ENCODE data around the gene CD200R1L.
A peak's percentile ranks its signal among the peaks of the same experiment; 100 is the strongest.

Gene CD200R1L

GRCh38 chr3:112807685-112808084, 39.0 kb downstream of the CD200R1L start:
- no peak for DNase-seq (ENCODE audit: low read depth)
- no peak overlapping the region for H3K9ac ChIP-seq (ENCODE audit: low read length)
- H3K9me3 ChIP-seq (ENCODE audit: control insufficient read depth, low read length) = no peaks in the 10 kb centered on the region
- H3K36me3 ChIP-seq (ENCODE audit: control insufficient read depth, insufficient read depth, low read length, severe bottlenecking) = no peaks in the 10 kb centered on the region
- H3K27me3 ChIP-seq (replicated peaks; ENCODE audit: control insufficient read depth, insufficient read depth, low read length) = no peaks in the 10 kb centered on the region
- H3K4me1 ChIP-seq (ENCODE audit: control insufficient read depth, insufficient read depth, low read length) = peaks cover 25% of the 10 kb centered on the region
- H3K4me3 ChIP-seq (ENCODE audit: low read length) = no peak overlapping the region

DNA sequence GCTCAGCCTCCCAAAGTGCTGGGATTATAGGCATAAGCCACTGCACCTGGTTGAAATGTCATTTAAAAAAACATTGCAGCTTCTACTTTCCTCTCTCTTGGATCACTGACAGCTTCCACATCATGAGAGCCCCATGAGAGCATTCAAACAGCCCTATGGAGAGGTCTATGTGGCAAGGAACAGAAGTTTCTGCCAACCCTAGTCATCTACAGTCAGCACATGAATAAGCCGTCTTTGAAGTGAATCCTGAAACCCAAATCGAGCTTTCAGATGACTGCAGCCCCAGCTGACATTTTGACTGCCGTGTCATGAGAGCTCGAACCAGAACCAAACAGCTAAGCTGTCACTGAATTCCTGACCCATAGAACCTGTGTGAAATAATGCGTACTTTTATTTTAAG, 39.8 kb downstream of the CD200R1L start:
- no peak overlapping the region for H3K4me3 ChIP-seq (ENCODE audit: low read length)

GRCh38 chr3:112805126-112805525, 41.5 kb downstream of the CD200R1L start:
- no peak overlapping the region for H3K9ac ChIP-seq (ENCODE audit: low read length)
- peaks cover 5% of the 10 kb centered on the region for H3K4me1 ChIP-seq (ENCODE audit: control insufficient read depth, insufficient read depth, low read length)
- no peaks in the 10 kb centered on the region for H3K36me3 ChIP-seq (ENCODE audit: control insufficient read depth, insufficient read depth, low read length, severe bottlenecking)
- no peak overlapping the region for H3K4me3 ChIP-seq (ENCODE audit: low read length)
- H3K27me3 ChIP-seq (replicated peaks; ENCODE audit: control insufficient read depth, insufficient read depth, low read length) = no peaks in the 10 kb centered on the region
- DNase-seq (ENCODE audit: low read depth) = no peak
- H3K9me3 ChIP-seq (ENCODE audit: control insufficient read depth, low read length) = no peaks in the 10 kb centered on the region

More for the DNA sequence above, 39.8 kb downstream of the CD200R1L start:
- no peak for DNase-seq (ENCODE audit: low read depth)
- Histone ChIP-seq H3K9ac (ENCODE audit: low read length) (no peak overlapping the region), H3K9me3 (ENCODE audit: control insufficient read depth, low read length) (no peaks in the 10 kb centered on the region), H3K27me3 (replicated peaks; ENCODE audit: control insufficient read depth, insufficient read depth, low read length) (no peaks in the 10 kb centered on the region), H3K36me3 (ENCODE audit: control insufficient read depth, insufficient read depth, low read length, severe bottlenecking) (no peaks in the 10 kb centered on the region), H3K4me1 (ENCODE audit: control insufficient read depth, insufficient read depth, low read length) (peaks cover 18% of the 10 kb centered on the region)

- no peak overlapping the region for H3K9ac ChIP-seq (ENCODE audit: low read length)
- DNase-seq (ENCODE audit: low read depth) = no peak
- H3K36me3 ChIP-seq (ENCODE audit: control insufficient read depth, insufficient read depth, low read length, severe bottlenecking) = no peaks in the 10 kb centered on the region
- H3K27me3 ChIP-seq (replicated peaks; ENCODE audit: control insufficient read depth, insufficient read depth, low read length) = no peaks in the 10 kb centered on the region
- H3K9me3 ChIP-seq (ENCODE audit: control insufficient read depth, low read length) = no peaks in the 10 kb centered on the region
- H3K4me1 ChIP-seq (ENCODE audit: control insufficient read depth, insufficient read depth, low read length) = peaks cover 15% of the 10 kb centered on the region
- no peak overlapping the region for H3K4me3 ChIP-seq (ENCODE audit: low read length)
These were observed 42.6 kb downstream of the CD200R1L start for GRCh38 chr3:112804021-112804420.

GRCh38 chr3:112803467-112803866, 43.2 kb downstream of the CD200R1L start:
- no peaks in the 10 kb centered on the region for H3K36me3 ChIP-seq (ENCODE audit: control insufficient read depth, insufficient read depth, low read length, severe bottlenecking)

DNA sequence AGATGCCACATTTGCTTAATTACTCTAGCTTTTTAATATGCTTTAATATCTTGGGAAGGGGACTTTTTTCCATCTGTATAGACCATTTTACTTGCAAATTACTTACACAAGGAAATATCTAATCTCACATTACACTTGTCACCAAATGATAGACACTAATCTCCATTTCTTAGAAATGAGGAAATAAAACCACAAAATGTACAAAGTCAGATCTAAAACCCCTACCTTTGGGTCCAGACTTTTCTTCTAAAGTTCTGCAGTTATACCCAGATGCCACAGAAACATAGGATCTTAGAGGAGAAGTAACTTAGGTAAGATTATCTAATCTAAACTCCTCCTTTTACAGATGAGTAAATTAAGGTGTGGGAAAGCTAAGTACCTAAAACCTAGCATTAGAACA, 44.3 kb downstream of the CD200R1L start:
- no peak for DNase-seq (ENCODE audit: low read depth)
- H3K36me3 ChIP-seq (ENCODE audit: control insufficient read depth, insufficient read depth, low read length, severe bottlenecking) = no peaks in the 10 kb centered on the region
- H3K27me3 ChIP-seq (replicated peaks; ENCODE audit: control insufficient read depth, insufficient read depth, low read length) = no peaks in the 10 kb centered on the region
- no peak overlapping the region for H3K4me3 ChIP-seq (ENCODE audit: low read length)
- no peaks in the 10 kb centered on the region for H3K9me3 ChIP-seq (ENCODE audit: control insufficient read depth, low read length)
- H3K9ac ChIP-seq (ENCODE audit: low read length) = no peak overlapping the region
- H3K4me1 ChIP-seq (ENCODE audit: control insufficient read depth, insufficient read depth, low read length) = peaks cover 16% of the 10 kb centered on the region

More at GRCh38 chr3:112803467-112803866, 43.2 kb downstream of the CD200R1L start:
- H3K9me3 ChIP-seq (ENCODE audit: control insufficient read depth, low read length) = no peaks in the 10 kb centered on the region
- no peaks in the 10 kb centered on the region for H3K27me3 ChIP-seq (replicated peaks; ENCODE audit: control insufficient read depth, insufficient read depth, low read length)
- DNase-seq (ENCODE audit: low read depth) = peak; percentile 37
- H3K4me1 ChIP-seq (ENCODE audit: control insufficient read depth, insufficient read depth, low read length) = peaks cover 18% of the 10 kb centered on the region
- H3K4me3 ChIP-seq (ENCODE audit: low read length) = no peak overlapping the region
- no peak overlapping the region for H3K9ac ChIP-seq (ENCODE audit: low read length)

DNA sequence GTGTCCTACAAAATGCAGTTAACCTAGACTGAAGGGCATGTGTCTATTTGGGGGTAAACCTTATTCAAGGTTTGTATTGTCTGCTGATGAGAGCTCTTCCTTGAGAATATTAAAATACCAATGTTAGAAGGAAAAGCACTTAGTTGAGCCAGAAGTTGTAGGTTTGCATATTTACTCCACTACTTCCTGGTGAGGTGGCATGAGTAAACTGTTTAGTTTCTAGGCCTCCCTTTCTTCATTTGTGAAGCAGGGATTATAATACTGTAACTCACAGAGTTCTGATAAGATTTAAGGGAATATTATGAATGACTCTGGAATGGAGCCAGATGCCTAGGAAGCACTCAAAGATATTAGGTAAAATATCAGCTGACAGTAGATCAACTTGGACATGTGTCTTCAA, 46.7 kb downstream of the CD200R1L start:
- no peaks in the 10 kb centered on the region for H3K36me3 ChIP-seq (ENCODE audit: control insufficient read depth, insufficient read depth, low read length, severe bottlenecking)
- H3K9me3 ChIP-seq (ENCODE audit: control insufficient read depth, low read length) = no peaks in the 10 kb centered on the region
- no peak overlapping the region for H3K4me3 ChIP-seq (ENCODE audit: low read length)
- H3K9ac ChIP-seq (ENCODE audit: low read length) = no peak overlapping the region
- DNase-seq (ENCODE audit: low read depth) = no peak
- peaks cover 15% of the 10 kb centered on the region for H3K4me1 ChIP-seq (ENCODE audit: control insufficient read depth, insufficient read depth, low read length)
- no peaks in the 10 kb centered on the region for H3K27me3 ChIP-seq (replicated peaks; ENCODE audit: control insufficient read depth, insufficient read depth, low read length)

- no peaks in the 10 kb centered on the region for H3K36me3 ChIP-seq (ENCODE audit: control insufficient read depth, insufficient read depth, low read length, severe bottlenecking)
- peaks cover 24% of the 10 kb centered on the region for H3K4me1 ChIP-seq (ENCODE audit: control insufficient read depth, insufficient read depth, low read length)
- DNase-seq (ENCODE audit: low read depth) = no peak
- no peak overlapping the region for H3K9ac ChIP-seq (ENCODE audit: low read length)
- H3K4me3 ChIP-seq (ENCODE audit: low read length) = no peak overlapping the region
- H3K27me3 ChIP-seq (replicated peaks; ENCODE audit: control insufficient read depth, insufficient read depth, low read length) = no peaks in the 10 kb centered on the region
- H3K9me3 ChIP-seq (ENCODE audit: control insufficient read depth, low read length) = no peaks in the 10 kb centered on the region
These were observed 52.0 kb downstream of the CD200R1L start for GRCh38 chr3:112794622-112795172.

DNA sequence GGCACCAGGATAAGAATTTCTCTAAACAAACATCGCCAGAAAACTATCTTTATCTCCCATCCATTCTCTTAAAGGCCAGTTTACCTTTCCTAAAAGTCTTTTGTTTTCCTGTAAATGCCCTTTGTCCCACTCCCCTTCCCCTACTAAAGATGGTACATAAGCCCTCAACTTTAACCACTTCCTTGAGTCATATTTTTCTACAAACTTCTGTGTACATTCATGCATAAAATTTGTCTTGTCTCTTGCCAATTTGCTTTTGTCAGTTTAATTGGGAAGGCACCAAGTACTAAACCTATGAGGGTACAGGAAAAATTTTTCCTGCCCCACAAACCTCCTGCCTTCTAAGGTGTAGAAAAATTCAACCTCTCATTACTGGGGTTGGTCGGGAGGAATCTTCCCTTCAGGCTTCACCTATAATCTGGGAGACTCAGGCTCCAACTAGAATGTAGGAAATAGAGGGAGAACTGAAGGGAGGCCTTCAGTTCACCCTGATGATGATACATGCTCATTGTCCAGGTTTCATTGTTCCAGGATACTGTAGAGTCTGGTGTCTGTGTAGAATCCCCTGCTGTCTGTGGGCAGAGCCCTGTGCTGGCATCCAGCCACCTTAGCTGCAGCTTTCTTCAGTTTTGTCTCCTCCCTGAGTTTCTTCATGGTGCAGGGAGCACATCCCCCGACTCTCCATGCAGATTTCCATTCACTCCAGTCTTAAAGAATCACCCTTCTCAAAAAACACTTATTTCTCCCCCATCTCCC, 53.2 kb downstream of the CD200R1L start:
- Histone ChIP-seq H3K9me3 (ENCODE audit: control insufficient read depth, low read length) (no peaks in the 10 kb centered on the region), H3K4me3 (ENCODE audit: low read length) (no peak overlapping the region), H3K4me1 (ENCODE audit: control insufficient read depth, insufficient read depth, low read length) (peaks cover 14% of the 10 kb centered on the region), H3K9ac (ENCODE audit: low read length) (no peak overlapping the region), H3K27me3 (replicated peaks; ENCODE audit: control insufficient read depth, insufficient read depth, low read length) (no peaks in the 10 kb centered on the region), H3K36me3 (ENCODE audit: control insufficient read depth, insufficient read depth, low read length, severe bottlenecking) (no peaks in the 10 kb centered on the region)
- DNase-seq (ENCODE audit: low read depth) = no peak

DNA sequence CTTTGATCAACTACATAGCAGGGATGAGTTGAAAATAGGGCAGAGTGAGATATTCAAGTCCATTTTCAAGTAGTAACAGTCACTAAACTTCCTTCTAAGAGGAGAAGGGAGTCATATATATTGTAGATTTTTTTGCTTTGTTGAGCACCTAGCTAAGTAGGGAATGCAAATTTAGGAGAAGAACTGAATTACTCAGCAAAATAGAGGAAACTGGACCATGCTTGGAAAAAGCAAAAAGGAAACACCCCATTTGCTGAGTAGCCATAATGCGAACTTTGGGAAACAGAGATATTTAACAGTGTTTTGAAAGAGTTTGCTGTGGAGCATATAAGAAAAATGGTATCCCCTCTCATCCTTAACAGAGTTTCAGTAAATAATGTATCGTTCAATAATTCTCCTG, 54.9 kb downstream of the CD200R1L start:
- no peak overlapping the region for H3K9ac ChIP-seq (ENCODE audit: low read length)
- H3K4me1 ChIP-seq (ENCODE audit: control insufficient read depth, insufficient read depth, low read length) = peaks cover 14% of the 10 kb centered on the region
- no peak overlapping the region for H3K4me3 ChIP-seq (ENCODE audit: low read length)
- no peaks in the 10 kb centered on the region for H3K36me3 ChIP-seq (ENCODE audit: control insufficient read depth, insufficient read depth, low read length, severe bottlenecking)
- no peaks in the 10 kb centered on the region for H3K27me3 ChIP-seq (replicated peaks; ENCODE audit: control insufficient read depth, insufficient read depth, low read length)
- H3K9me3 ChIP-seq (ENCODE audit: control insufficient read depth, low read length) = peaks cover 10% of the 10 kb centered on the region
- DNase-seq (ENCODE audit: low read depth) = no peak

DNA sequence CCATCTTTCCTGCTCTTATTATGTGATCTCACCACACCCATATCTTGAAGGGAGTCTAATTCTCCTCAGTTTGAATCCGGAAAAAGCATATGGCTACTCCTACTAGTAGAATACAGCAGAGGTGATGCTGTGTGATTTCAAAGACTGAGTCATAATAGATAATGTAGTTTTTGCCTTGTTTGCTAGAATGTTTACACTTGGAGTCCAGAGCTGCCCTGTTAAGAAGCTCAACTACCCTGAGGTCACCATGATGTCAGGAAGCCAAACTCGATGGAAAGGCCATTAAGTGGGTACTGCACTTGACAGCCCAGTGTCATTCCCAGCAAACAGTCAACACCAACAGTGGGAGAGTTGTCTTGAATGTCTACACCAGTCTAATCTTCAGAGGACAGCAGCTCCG, 56.9 kb downstream of the CD200R1L start:
- Histone ChIP-seq H3K27me3 (replicated peaks; ENCODE audit: control insufficient read depth, insufficient read depth, low read length) (no peaks in the 10 kb centered on the region), H3K4me3 (ENCODE audit: low read length) (no peak overlapping the region), H3K4me1 (ENCODE audit: control insufficient read depth, insufficient read depth, low read length) (peaks cover 14% of the 10 kb centered on the region), H3K9me3 (ENCODE audit: control insufficient read depth, low read length) (peaks cover 10% of the 10 kb centered on the region), H3K9ac (ENCODE audit: low read length) (no peak overlapping the region), H3K36me3 (ENCODE audit: control insufficient read depth, insufficient read depth, low read length, severe bottlenecking) (no peaks in the 10 kb centered on the region)
- DNase-seq (ENCODE audit: low read depth) = no peak
